ENCODE data around the gene ALCAM. TPM values are rescaled to one million over a fixed set of nuclear protein-coding genes. Genes with fewer than 3 reads are reported as not detected.

ALCAM gene
- total RNA-seq, 1 experiment from 2014 or later: 36.8 TPM

GRCh38 chr3:105368566-105369499, 2.1 kb downstream of the ALCAM start:
- CTCF ChIA-PET: interaction anchor here (0.6 kb wide), 1 partner anchor 34 kb away, joined by 20 read pairs; no protein-coding TSS in a partner anchor
- intact Hi-C loops (cut with micrococcal nuclease; ENCODE audit: unreplicated experiment): loop anchor here (1.0 to 10.0 kb wide), 9 partner anchors 150 to 1746 kb away; no protein-coding TSS in a partner anchor
- Histone ChIP-seq H3K27ac (ENCODE audit: low read depth, low read length, poor library complexity, severe bottlenecking) (peak overlapping the region; percentile 66), H3K9me3 (ENCODE audit: low read depth, low read length, poor library complexity, severe bottlenecking) (no peaks in the 10 kb centered on the region), H3K27me3 (replicated peaks; ENCODE audit: insufficient read depth, low read depth, low read length, poor library complexity) (no peaks in the 10 kb centered on the region), H3K36me3 (ENCODE audit: insufficient read depth, low read length, poor library complexity, severe bottlenecking) (no peaks in the 10 kb centered on the region), H3K4me3 (ENCODE audit: low read depth, low read length, poor library complexity, severe bottlenecking) (peak overlapping the region; percentile 76), H3K4me1 (ENCODE audit: insufficient read depth, low read length, poor library complexity, severe bottlenecking) (peaks cover 17% of the 10 kb centered on the region)
- peak; percentile 69 for DNase-seq (ENCODE audit: low spot score)
- POLR2A ChIA-PET (ENCODE audit: low non-redundant PET): interaction anchor here (0.6 to 0.7 kb wide), 2 partner anchors 588 to 1749 kb away, joined by 3 to 4 read pairs; no protein-coding TSS in a partner anchor
- BruUV-seq (replicated peaks): no TSS peak
- TF ChIP-seq CTCF (conservative IDR thresholded peaks at IDR 0.05; ENCODE audit: low read depth, low read length) (no peak), EZH2 (IDR thresholded peaks at IDR 0.05; ENCODE audit: borderline replicate concordance, low read depth, low read length, poor library complexity, severe bottlenecking) (no peak)

GRCh38 chr3:105369500-105370371, 3.0 kb downstream of the ALCAM start:
- Histone ChIP-seq H3K9me3 (ENCODE audit: low read depth, low read length, poor library complexity, severe bottlenecking) (no peaks in the 10 kb centered on the region), H3K27me3 (replicated peaks; ENCODE audit: insufficient read depth, low read depth, low read length, poor library complexity) (no peaks in the 10 kb centered on the region), H3K27ac (ENCODE audit: low read depth, low read length, poor library complexity, severe bottlenecking) (peak overlapping the region; percentile 66), H3K4me1 (ENCODE audit: insufficient read depth, low read length, poor library complexity, severe bottlenecking) (peaks cover 15% of the 10 kb centered on the region), H3K36me3 (ENCODE audit: insufficient read depth, low read length, poor library complexity, severe bottlenecking) (no peaks in the 10 kb centered on the region), H3K4me3 (ENCODE audit: low read depth, low read length, poor library complexity, severe bottlenecking) (peak overlapping the region; percentile 76)
- DNase-seq (ENCODE audit: low spot score): peak; percentile 79
- POLR2A ChIA-PET (ENCODE audit: low non-redundant PET): no interaction called here
- TSS peak; percentile 29 for BruUV-seq (replicated peaks)
- CTCF ChIA-PET: no interaction called here
- TF ChIP-seq EZH2 (IDR thresholded peaks at IDR 0.05; ENCODE audit: borderline replicate concordance, low read depth, low read length, poor library complexity, severe bottlenecking): no peak
- TF ChIP-seq CTCF (conservative IDR thresholded peaks at IDR 0.05; ENCODE audit: low read depth, low read length): peak; percentile 79
- intact Hi-C loops (cut with micrococcal nuclease; ENCODE audit: unreplicated experiment): loop anchor here (1.0 to 10.0 kb wide), 9 partner anchors 150 to 1745 kb away; no protein-coding TSS in a partner anchor

- H3K36me3 ChIP-seq (ENCODE audit: insufficient read depth, low read length, poor library complexity, severe bottlenecking): no peaks in the 10 kb centered on the region
- H3K27me3 ChIP-seq (replicated peaks; ENCODE audit: insufficient read depth, low read depth, low read length, poor library complexity): no peaks in the 10 kb centered on the region
- no peak for DNase-seq (ENCODE audit: low spot score)
- intact Hi-C loops (cut with micrococcal nuclease; ENCODE audit: unreplicated experiment): no loop called here
- CTCF ChIA-PET: no interaction called here
- POLR2A ChIA-PET (ENCODE audit: low non-redundant PET): no interaction called here
- H3K27ac ChIP-seq (ENCODE audit: low read depth, low read length, poor library complexity, severe bottlenecking): no peak overlapping the region
- no peak overlapping the region for H3K4me3 ChIP-seq (ENCODE audit: low read depth, low read length, poor library complexity, severe bottlenecking)
- H3K9me3 ChIP-seq (ENCODE audit: low read depth, low read length, poor library complexity, severe bottlenecking): no peaks in the 10 kb centered on the region
- BruUV-seq (replicated peaks): no TSS peak
- peaks cover 15% of the 10 kb centered on the region for H3K4me1 ChIP-seq (ENCODE audit: insufficient read depth, low read length, poor library complexity, severe bottlenecking)
- TF ChIP-seq CTCF (conservative IDR thresholded peaks at IDR 0.05; ENCODE audit: low read depth, low read length) (no peak), EZH2 (IDR thresholded peaks at IDR 0.05; ENCODE audit: borderline replicate concordance, low read depth, low read length, poor library complexity, severe bottlenecking) (no peak)
Observed at GRCh38 chr3:105373383-105373782, 6.7 kb downstream of the ALCAM start.
